Smooth muscle cell (in vitro differentiated cells): Measurements from ENCODE around the gene MIS12. TPM values are rescaled to one million over a fixed set of nuclear protein-coding genes. Genes with fewer than 3 reads are reported as not detected.

Experiments
- DNase-seq: peaks from one replicate; lab custom pipeline; 2025; ENCODE audit not compliant: unreplicated experiment; lab: John Stamatoyannopoulos, UW
- H2AFZ ChIP-seq: fragments of 200-600 bp; sonication (generic); 2 replicates; pipeline ENCODE4 v1.6.0; 2016; ENCODE audit warnings: antibody characterized with exemption, low read depth, mild to moderate bottlenecking
- H3F3A ChIP-seq: fragments of 200-600 bp; sonication (generic); 2 replicates; pipeline ENCODE4 v1.6.0; 2017; ENCODE audit warnings: antibody characterized with exemption, low read depth
- H3K27ac ChIP-seq: fragments of 200-600 bp; sonication (generic); 2 replicates; pipeline ENCODE4 v1.5.1; 2016; ENCODE audit warnings: low read depth, mild to moderate bottlenecking
- H3K27me3 ChIP-seq: fragments of 200-600 bp; sonication (generic); 2 replicates; pipeline ENCODE4 v1.6.1; 2016; ENCODE audit warnings: low read depth, mild to moderate bottlenecking
- H3K36me3 ChIP-seq: fragments of 200-600 bp; sonication (generic); 2 replicates; pipeline ENCODE4 v1.5.1; 2016; ENCODE audit warnings: low read depth
- H3K4me1 ChIP-seq: fragments of 200-600 bp; sonication (generic); 2 replicates; pipeline ENCODE4 v1.5.1; 2016; ENCODE audit warnings: low read depth
- H3K4me2 ChIP-seq: fragments of 200-600 bp; sonication (generic); 2 replicates; pipeline ENCODE4 v1.6.0; 2016; ENCODE audit warnings: mild to moderate bottlenecking
- H3K4me3 ChIP-seq: fragments of 200-600 bp; sonication (generic); 2 replicates; pipeline ENCODE4 v1.5.1; 2016; ENCODE audit warnings: mild to moderate bottlenecking
- H3K79me2 ChIP-seq: fragments of 200-600 bp; sonication (generic); 2 replicates; pipeline ENCODE4 v1.6.0; 2016; ENCODE audit warnings: low read depth, mild to moderate bottlenecking
- H3K9ac ChIP-seq: fragments of 200-600 bp; sonication (generic); 2 replicates; pipeline ENCODE4 v1.6.0; 2016; ENCODE audit warnings: low read depth
- H3K9me3 ChIP-seq: fragments of 200-600 bp; sonication (generic); replicated peaks from 2 replicates; pipeline ENCODE4 v1.5.1; 2016; ENCODE audit warnings: low read depth
- H4K20me1 ChIP-seq: fragments of 200-600 bp; sonication (generic); 2 replicates; pipeline ENCODE4 v1.6.0; 2016; ENCODE audit warnings: low read depth
- CTCF ChIP-seq: fragments of 200-600 bp; sonication (generic); IDR thresholded peaks from 2 replicates; pipeline ENCODE4 v1.5.1; 2017; ENCODE audit warnings: borderline replicate concordance, mild to moderate bottlenecking, antibody characterized with exemption; ENCODE audit not compliant: insufficient read depth, poor library complexity, severe bottlenecking
- WGBS: methylation state at CpG from one replicate; pipeline ENCODE4 v1.1.7; 2016; ENCODE audit warnings: low lambda C conversion rate; 5-methylcytosine and 5-hydroxymethylcytosine counted together
- polyA plus RNA-seq: library from polyadenylated mRNA; unstranded; fragments of >200 nt; fragmentation: Nextera tagmentation; extraction: Ambion mirVana; gene quantifications from 2 replicates; pipeline ENCODE4 v1.2.1, GENCODE V29; 2016
- total RNA-seq: library from RNA; depleted of rRNA; stranded (reverse); fragments of >200 nt; gene quantifications from 2 replicates; pipeline ENCODE4 v1.2.3, GENCODE V29; 2014

Gene MIS12
- total and polyA plus RNA-seq, 2 experiments from 2014 or later: 14.8 to 23.3 TPM

- Histone ChIP-seq H2AFZ (no peak overlapping the region), H3K4me2 (no peak overlapping the region), H3K4me1 (peaks cover 10% of the 10 kb centered on the region), H3F3A (peaks cover 4% of the 10 kb centered on the region), H3K27ac (no peak overlapping the region), H3K27me3 (no peaks in the 10 kb centered on the region), H3K9ac (no peak overlapping the region), H3K9me3 (no peaks in the 10 kb centered on the region), H3K36me3 (no peaks in the 10 kb centered on the region), H3K79me2 (no peaks in the 10 kb centered on the region), H3K4me3 (no peak overlapping the region), H4K20me1 (no peaks in the 10 kb centered on the region)
- DNase-seq: no peak
- WGBS: 89% methylated on average over 4 of the region's 4 CpGs
- no peak for TF ChIP-seq CTCF
Measured at GRCh38 chr17:5531085-5531418, 44.7 kb downstream of the MIS12 start.

GRCh38 chr17:5532581-5532980 is 46.2 kb downstream of the MIS12 start:
- Histone ChIP-seq H3K4me1 (no peaks in the 10 kb centered on the region), H2AFZ (no peak overlapping the region), H3F3A (peaks cover 3% of the 10 kb centered on the region), H4K20me1 (no peaks in the 10 kb centered on the region), H3K27ac (no peak overlapping the region), H3K36me3 (no peaks in the 10 kb centered on the region), H3K27me3 (no peaks in the 10 kb centered on the region), H3K79me2 (no peaks in the 10 kb centered on the region), H3K4me2 (no peak overlapping the region), H3K4me3 (no peak overlapping the region), H3K9ac (no peak overlapping the region), H3K9me3 (no peaks in the 10 kb centered on the region)
- TF ChIP-seq CTCF: no peak
- 92% methylated on average over 8 of the region's 8 CpGs for WGBS
- DNase-seq: no peak

GRCh38 chr17:5533486-5534315 is 47.3 kb downstream of the MIS12 start:
- H3K4me3 ChIP-seq: no peak overlapping the region
- H3K9ac ChIP-seq: no peak overlapping the region
- TF ChIP-seq CTCF: no peak

GRCh38 chr17:5535436-5535835 is 49.1 kb downstream of the MIS12 start:
- Histone ChIP-seq H4K20me1 (no peaks in the 10 kb centered on the region), H3K27me3 (no peaks in the 10 kb centered on the region), H3K36me3 (no peaks in the 10 kb centered on the region), H3F3A (no peaks in the 10 kb centered on the region), H2AFZ (no peak overlapping the region), H3K79me2 (no peaks in the 10 kb centered on the region), H3K9ac (no peak overlapping the region), H3K27ac (no peak overlapping the region), H3K9me3 (no peaks in the 10 kb centered on the region), H3K4me3 (no peak overlapping the region), H3K4me2 (no peak overlapping the region), H3K4me1 (no peaks in the 10 kb centered on the region)
- no peak for TF ChIP-seq CTCF
- no peak for DNase-seq
- WGBS: 90% methylated on average over 2 of the region's 2 CpGs

More at GRCh38 chr17:5533486-5534315, 47.3 kb downstream of the MIS12 start:
- no peak overlapping the region for H3K4me2 ChIP-seq
- no peaks in the 10 kb centered on the region for H3K27me3 ChIP-seq
- 83% methylated on average over 18 of the region's 18 CpGs for WGBS
- no peaks in the 10 kb centered on the region for H4K20me1 ChIP-seq
- no peaks in the 10 kb centered on the region for H3K9me3 ChIP-seq
- DNase-seq: no peak
- H2AFZ ChIP-seq: no peak overlapping the region
- H3K27ac ChIP-seq: no peak overlapping the region
- no peaks in the 10 kb centered on the region for H3K36me3 ChIP-seq
- no peaks in the 10 kb centered on the region for H3K79me2 ChIP-seq
- H3F3A ChIP-seq: no peaks in the 10 kb centered on the region
- no peaks in the 10 kb centered on the region for H3K4me1 ChIP-seq
